SK-N-SH (cell line): ENCODE results near the gene CPVL.

Experiments used
- CHD2 ChIP-seq: fragments of 150-350 bp; IDR thresholded peaks from 2 replicates; pipeline ENCODE4 v1.6.1; 2018; ENCODE audit warnings: low read length; ENCODE audit not compliant: partially characterized antibody
- MXI1 ChIP-seq: IDR thresholded peaks from 2 replicates; pipeline ENCODE4 v1.6.1; 2012; ENCODE audit warnings: mild to moderate bottlenecking, low read depth, low read length, improper control_type of control experiment
- NRF1 ChIP-seq: IDR thresholded peaks from 2 replicates; pipeline ENCODE4 v1.6.1; 2012; ENCODE audit warnings: low read depth, mild to moderate bottlenecking, low read length
- POLR2AphosphoS5 ChIP-seq: IDR thresholded peaks from 2 replicates; pipeline ENCODE4 v1.6.1; 2012; ENCODE audit warnings: low read depth, low read length
- RFX5 ChIP-seq: IDR thresholded peaks from 2 replicates; pipeline ENCODE4 v1.6.1; 2012; ENCODE audit warnings: mild to moderate bottlenecking, improper control_type of control experiment, low read length
- SMC3 ChIP-seq: IDR thresholded peaks from 2 replicates; pipeline ENCODE4 v1.6.1; 2012; ENCODE audit warnings: low read depth, low read length, improper control_type of control experiment
- TEAD4 ChIP-seq: IDR thresholded peaks from 2 replicates; pipeline ENCODE4 v1.4.0; 2012; ENCODE audit warnings: mild to moderate bottlenecking, borderline replicate concordance; ENCODE audit not compliant: insufficient read depth
- YY1 ChIP-seq: IDR thresholded peaks from 2 replicates; pipeline ENCODE4 v1.4.0; 2012; ENCODE audit warnings: low read depth, mild to moderate bottlenecking
- TF ChIP-seq, protein P1 (sequence below): fragments of 200-600 bp; sonication (generic); IDR thresholded peaks from 2 replicates; pipeline ENCODE4 v1.6.1; 2017; ENCODE audit warnings: antibody characterized with exemption, mild to moderate bottlenecking, moderate library complexity
- TF ChIP-seq, protein P2 (sequence below): IDR thresholded peaks from 2 replicates; pipeline ENCODE4 v1.4.0; 2012; ENCODE audit warnings: low read depth

DNA sequence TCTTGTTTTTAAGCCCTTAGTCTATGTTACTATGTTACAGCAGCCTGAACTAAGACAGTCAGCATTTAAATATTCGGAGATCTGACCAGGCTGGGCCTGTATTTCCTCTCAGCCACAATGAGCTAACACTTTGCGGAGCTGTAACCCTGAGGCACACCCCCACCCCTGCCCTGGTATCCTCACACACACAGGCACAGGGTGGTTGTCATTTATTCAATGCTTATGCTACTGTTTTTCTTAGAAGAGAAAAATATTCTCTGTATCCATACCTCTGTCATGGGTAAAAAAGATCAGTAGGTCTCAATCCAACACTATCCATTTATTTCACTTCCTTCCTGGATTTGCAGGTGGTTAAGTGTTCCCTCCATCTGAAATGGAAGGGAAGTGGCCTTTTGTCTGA, 107.9 kb downstream of the CPVL start:
- TF ChIP-seq, protein P1, sequence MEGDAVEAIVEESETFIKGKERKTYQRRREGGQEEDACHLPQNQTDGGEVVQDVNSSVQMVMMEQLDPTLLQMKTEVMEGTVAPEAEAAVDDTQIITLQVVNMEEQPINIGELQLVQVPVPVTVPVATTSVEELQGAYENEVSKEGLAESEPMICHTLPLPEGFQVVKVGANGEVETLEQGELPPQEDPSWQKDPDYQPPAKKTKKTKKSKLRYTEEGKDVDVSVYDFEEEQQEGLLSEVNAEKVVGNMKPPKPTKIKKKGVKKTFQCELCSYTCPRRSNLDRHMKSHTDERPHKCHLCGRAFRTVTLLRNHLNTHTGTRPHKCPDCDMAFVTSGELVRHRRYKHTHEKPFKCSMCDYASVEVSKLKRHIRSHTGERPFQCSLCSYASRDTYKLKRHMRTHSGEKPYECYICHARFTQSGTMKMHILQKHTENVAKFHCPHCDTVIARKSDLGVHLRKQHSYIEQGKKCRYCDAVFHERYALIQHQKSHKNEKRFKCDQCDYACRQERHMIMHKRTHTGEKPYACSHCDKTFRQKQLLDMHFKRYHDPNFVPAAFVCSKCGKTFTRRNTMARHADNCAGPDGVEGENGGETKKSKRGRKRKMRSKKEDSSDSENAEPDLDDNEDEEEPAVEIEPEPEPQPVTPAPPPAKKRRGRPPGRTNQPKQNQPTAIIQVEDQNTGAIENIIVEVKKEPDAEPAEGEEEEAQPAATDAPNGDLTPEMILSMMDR, result no peak
- TF ChIP-seq NRF1, result no peak
- no peak for TF ChIP-seq POLR2AphosphoS5
- no peak for TF ChIP-seq YY1
- TF ChIP-seq CHD2, result no peak
- TF ChIP-seq, protein P2, sequence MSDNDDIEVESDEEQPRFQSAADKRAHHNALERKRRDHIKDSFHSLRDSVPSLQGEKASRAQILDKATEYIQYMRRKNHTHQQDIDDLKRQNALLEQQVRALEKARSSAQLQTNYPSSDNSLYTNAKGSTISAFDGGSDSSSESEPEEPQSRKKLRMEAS, result no peak
- no peak for TF ChIP-seq RFX5
- no peak for TF ChIP-seq TEAD4
- TF ChIP-seq SMC3, result no peak
- no peak for TF ChIP-seq MXI1
